Heart left ventricle (tissue), 13 donors: ENCODE measurements around the gene SIK1.
"Not testable (repeated sequence)": the region's sequence is repeated elsewhere in the genome, so short reads cannot be mapped to it uniquely, and the experiment has no call there.

Source experiments
- CTCF ChIP-seq, 12 donors: fragments of 200-600 bp; sonication (generic) in 4 of 12; IDR thresholded peaks; one replicate each; pipeline versions ENCODE4 v1.5.0 to v1.8.0; 2018 to 2022; ENCODE audit warnings: antibody characterized with exemption in 12 of 12, mild to moderate bottlenecking in 5 of 12
- POLR2A ChIP-seq, 2 donors: fragments of 450-650 bp; IDR thresholded peaks; one replicate each; pipeline ENCODE4 v1.6.1; 2017; ENCODE audit warnings: antibody characterized with exemption in 2 of 2, mild to moderate bottlenecking in 2 of 2, moderate library complexity in 2 of 2
- donor health status: ischemic (EF 13 %, LVEDD 7.1; RV severe dilation, severe dysfunction).
- donor health status: DM: no; HTN: yes; CAD: no.
- donor health status: DM: no; HTN: no; CAD: no.
- donor health status: ischemic (EF 25% LVEDD 6.9; RV normal size, moderate dysfunction).
- donor health status: ischemic (EF 25% LVEDD 5.7; RV mildly dilated, moderate dysfunction).
- donor health status: ischemic (EF 35%, LVEDD 5.7; RV mildly dilated, moderate dysfunction).
- donor health status: nonischemic (EF 11% LVEDD 7.7; RV severe dilation, severe dysfunction).
- donor health status: DM: yes; HTN: yes; CAD: no.
- donor health status: PGD.
- donor health status: ischemic (EF 29% LVEDD 5.4; RV normal size, mild dysfunction).
- donor health status: nonischemic (EF 23%, LVEDD 6.1; RV moderate dilation, normal function).

GRCh38 chr21:43469719-43470458 is 43.0 kb upstream of the SIK1 start:
- not testable (repeated sequence) for TF ChIP-seq CTCF, POLR2A (IDR thresholded peaks at IDR 0.05)
